NCI-H1930 (cell line): ENCODE data around the gene SNX30.

Source experiments
- DNase-seq, 2 experiments: peaks; one replicate each; lab custom pipeline; 2025; lab: John Stamatoyannopoulos, UW

Gene SNX30

GRCh38 chr9:112885324-112885723, 134.8 kb downstream of the SNX30 start:
- DNase-seq: no peak

GRCh38 chr9:112886351-112886750, 135.8 kb downstream of the SNX30 start:
- DNase-seq: no peak

DNA sequence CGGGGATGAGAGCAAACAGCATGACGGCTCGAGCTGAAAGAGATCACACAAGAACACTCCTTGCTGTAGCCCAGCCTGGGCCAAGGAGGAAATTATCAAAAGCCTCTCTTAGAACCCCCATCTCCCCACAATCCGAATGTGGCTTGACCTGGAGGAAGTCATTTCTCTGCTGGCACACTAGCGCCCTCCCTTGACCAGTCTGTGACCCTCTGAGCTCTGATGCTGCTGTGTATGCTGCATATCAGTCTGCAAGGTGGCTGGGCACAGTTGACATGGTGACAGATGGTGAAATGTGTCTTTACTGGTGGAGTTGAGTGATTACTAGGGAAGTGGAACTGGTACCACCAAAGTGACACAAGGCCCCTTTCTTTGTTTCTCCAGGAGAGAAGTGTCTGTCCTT, 136.8 kb downstream of the SNX30 start:
- no peak for DNase-seq

DNA sequence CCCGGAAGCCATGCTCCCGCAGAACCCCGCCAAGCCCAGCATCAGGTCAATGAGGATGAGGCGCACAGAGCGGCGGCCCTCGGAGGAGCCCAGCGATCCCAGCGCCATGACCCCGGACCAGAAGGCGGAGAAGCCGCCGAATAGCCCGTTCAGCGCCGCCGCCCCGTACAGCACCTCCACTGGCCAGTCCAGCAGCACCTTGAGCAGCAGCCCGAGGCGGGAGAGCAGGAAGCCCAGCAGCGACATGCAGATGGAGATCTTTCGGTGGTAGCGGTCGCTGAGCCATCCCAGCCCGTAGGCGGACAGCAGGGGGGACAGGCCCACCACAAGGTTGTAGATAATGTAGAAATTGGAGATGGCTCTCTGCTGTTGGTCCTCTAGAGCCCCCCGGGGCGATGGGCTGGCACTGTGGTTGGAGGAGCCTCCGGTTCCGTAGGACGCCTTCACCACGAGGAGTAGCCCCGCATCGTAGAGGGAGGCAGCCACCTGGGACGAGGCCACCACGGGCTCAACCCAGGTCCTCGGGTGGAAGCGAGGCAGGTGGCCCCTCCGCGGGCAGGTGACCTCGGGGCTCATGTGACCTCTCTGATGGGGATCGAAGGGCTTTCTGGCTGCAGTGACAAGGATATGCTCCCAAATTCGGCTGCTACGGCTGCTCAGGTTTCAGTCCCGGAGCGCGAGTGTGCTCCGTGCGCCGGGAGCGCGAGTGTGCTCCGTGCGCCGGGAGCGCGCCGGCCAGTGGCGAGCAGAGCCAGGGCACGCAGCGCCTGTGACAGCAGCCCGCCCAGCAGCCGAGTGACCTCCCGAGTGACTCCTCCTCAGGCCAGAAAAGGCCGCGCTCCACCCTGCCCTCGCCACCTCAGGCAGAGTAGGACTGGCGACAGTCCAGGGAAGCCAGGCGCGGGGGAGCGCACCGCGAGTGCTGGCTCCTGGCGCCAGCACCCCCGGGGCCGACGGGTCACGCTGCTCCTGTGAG, 139.8 kb downstream of the SNX30 start, which contains the start of gene SLC46A2:
TSS of gene SLC46A2 (minus strand) at position 771 of the 976 bp plus-strand sequence. CDS start at position 576, 195 bp downstream.
- no peak for DNase-seq

DNA sequence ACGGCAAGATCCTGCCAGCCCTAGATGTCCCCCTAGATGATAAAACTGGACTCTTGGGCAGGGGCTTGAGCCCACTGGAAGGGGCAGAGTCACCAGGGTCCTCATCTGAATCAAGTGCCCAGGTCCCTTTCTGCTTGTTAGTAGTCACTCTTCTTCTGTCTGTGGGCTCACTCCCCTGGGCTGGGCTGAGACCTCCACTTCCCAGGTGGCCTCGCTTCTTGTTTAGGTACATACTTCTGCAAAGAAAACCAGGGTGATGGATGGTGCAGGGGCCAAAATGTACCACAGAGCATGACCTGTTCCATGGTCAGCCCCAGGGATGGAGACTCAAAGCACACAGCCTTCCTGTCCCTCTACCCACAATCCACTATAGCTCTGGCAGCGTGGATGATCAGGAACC, 141.0 kb downstream of the SNX30 start:
- DNase-seq: no peak

DNA sequence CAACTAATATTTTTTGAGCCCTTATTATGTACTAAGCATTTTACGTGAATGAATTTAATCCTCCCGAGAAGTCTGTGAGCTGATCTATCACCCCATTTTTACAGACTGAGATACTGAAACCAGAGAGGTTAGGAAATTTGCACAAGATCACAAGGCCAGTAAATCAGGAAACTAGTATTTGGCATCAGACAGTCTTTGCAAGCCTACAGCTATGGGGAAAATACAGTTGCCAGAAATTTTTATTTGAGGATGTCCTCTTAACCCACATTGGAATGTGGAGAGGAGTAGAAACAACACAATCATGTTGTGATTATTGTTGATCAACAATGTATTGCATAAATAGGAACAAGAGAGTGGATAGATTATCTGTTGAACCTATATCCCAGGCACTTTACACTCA, 142.4 kb downstream of the SNX30 start:
- DNase-seq: no peak

GRCh38 chr9:112894041-112894440, 143.5 kb downstream of the SNX30 start:
- no peak for DNase-seq

GRCh38 chr9:112894699-112895098, 144.1 kb downstream of the SNX30 start:
- DNase-seq: no peak

DNA sequence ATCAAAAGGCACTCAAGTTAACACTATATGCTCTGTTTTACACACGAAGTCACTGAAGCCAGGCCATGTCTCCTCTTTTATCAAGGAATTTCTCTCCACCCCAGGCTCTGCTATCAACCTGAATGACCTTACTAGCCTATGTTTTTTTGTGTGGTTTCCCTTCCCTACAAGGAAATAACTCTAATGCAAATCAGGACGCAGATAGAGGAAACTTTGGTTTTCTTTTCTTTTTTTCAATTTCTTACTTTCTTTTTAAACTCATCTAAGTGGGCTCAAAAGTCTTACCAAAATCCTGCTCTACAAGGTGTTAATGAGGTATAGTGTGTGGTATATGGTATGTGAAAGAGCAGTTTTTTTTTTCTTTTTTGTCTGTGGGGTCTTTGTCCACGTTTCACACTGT, 145.6 kb downstream of the SNX30 start:
- DNase-seq: no peak

GRCh38 chr9:112898872-112899311, 148.3 kb downstream of the SNX30 start:
- DNase-seq: no peak

DNA sequence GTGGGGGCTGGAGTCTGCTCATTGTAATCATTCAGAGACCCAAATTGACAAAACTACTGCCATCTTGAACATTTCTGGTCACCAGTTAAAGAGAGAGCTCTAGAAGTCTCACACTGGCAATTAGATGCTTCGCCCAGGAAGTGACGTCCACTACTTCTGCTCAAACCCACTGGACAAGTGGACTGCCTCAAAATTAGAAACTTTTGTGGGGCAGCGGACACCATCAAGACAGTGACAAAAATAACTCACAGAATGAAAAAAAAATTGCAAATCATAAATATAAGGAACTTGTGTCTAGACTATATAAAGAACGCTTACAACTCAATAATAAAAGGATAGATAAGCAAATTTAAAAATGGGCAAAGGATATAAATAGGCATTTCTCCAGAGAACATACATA, 149.9 kb downstream of the SNX30 start:
- no peak for DNase-seq

DNA sequence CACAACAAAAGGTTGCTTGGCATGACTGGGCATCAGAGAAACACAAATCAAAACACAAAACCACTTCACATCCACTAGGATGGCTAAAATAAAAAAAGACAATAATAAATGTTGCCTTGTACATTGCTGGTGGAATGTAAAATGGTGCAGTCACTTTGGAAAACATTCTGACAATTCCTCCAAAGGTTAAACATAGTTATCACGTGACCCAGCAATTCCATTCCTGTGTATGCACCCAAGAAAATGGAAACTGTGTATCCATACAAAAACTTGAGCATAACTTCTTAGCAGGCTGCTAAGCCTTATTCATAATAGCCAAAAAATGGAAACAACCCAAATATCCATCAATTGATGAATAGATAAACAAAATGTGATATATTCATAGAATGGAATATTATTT, 150.3 kb downstream of the SNX30 start:
- DNase-seq: no peak

GRCh38 chr9:112905084-112905483, 154.5 kb downstream of the SNX30 start:
- DNase-seq: no peak

GRCh38 chr9:112911736-112912135, 161.2 kb downstream of the SNX30 start:
- no peak for DNase-seq

DNA sequence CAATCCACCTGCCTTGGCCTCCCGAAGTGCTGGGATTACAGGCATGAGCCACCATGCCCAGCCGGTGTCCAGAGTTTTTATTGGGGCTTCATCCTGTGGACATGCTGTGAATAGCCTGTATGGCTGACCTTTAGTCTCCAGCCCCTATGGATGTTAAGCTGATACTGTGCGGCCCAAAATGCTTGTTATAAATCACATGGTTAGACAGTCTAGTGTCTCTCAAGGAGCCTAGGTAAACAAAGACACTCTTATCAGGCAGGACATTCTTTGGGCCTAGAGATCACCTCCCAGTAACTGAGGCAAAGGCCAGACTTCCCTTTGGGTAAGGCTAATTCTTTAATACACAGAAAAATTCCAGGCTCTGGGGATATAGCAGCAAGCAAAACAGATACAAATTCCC, 162.1 kb downstream of the SNX30 start:
- DNase-seq: no peak

- DNase-seq: no peak
These were observed 162.8 kb downstream of the SNX30 start for GRCh38 chr9:112913326-112913725.

DNA sequence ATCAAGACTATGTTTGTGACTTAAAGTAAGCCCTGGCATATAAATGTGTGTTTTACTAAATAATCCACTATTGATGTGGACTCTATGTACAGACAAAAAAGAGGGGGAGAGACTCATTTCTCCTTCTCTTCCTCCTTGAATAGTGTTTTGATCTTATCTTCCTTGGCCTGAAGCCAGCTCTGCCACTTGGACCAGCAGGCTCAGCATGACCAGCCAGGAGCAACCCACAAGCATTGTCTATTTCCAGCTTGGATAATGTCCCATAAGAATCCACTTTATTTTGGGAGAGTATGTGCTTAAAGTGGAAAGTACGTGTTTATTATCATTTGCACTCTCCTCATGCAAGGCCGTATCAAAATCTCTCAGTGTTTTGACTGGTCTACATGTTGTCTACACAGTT, 164.0 kb downstream of the SNX30 start:
- no peak for DNase-seq

DNA sequence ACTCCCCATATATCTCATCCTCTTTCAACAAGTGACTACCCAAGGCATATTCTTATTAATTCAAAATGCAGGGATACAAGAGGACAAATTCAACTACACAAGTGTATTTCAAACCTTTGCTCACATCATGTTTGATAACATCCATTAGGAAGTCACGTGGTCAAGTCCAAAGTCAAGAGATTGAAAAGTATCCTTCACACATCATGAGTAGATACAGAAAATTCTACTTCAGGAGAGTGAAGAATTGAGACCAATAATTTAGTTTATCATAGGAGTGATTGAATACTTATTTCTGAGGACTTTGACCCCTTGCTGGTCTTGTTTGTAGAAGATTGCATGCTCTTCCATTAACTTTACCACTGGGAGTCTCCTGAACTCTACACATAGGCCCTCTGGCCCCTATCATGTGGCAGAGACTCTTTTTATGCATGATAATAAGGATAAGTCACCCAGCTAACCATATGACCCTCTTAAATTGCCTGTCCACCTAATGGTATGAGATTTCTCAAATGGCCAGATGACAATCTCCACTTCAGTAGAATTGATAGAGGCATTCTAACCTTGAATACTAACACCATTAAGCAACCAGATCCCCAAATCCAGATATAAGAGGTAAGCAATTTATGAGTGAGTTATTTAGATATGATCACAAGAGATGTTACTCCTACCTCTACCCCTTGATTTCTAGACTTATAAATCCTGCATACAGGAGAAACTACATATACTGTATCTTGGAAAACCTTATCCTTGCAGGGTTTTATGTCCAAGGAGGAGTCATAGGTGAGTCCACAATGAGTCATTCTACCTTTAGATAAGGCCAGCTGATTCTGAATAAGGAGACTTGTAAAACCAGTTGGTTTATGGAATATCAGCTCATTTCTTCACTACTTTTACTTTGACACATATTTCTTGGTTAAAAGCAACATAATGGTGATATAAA, 166.8 kb downstream of the SNX30 start:
- DNase-seq: no peak

DNA sequence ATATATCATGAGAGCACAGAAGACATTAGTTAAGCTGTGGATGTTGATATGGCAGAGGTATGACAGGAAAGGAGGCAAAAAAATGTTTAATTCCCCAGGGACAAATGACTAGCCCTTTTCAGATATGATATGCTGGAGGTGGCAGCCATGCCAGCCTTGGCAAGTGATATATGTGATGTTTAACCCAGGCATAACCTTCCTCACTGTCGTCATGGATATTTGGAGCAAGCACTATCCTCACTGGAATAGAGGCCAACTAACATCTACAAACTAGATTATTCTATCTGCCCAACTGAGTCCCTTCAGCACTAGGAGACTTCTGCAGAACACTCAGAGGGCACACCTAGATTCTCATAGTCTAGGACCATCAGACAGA, 167.4 kb downstream of the SNX30 start:
- DNase-seq: no peak

DNA sequence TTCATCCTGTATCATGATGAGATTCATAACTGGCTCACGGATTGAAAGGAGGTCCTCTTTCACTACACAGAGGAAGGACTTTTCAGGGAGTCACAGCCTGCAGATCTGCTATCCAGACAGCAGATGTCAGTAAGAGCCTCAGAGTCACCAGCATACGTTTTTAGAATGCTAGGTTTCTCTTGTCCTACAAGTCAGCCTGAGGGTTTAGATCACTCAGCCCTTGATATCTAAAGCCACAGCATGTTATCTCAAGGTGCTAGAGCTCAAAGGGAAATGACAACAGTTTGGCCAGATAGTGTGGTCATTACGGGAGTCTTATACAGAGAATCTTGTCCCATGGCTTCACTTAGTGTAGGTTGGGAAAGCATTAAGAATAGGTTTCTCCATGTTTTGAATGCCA, 171.0 kb downstream of the SNX30 start:
- DNase-seq: peak in 1 of 2 experiments; percentile 23
